ENCODE data around the gene PEX19.

The PEX19 gene

DNA sequence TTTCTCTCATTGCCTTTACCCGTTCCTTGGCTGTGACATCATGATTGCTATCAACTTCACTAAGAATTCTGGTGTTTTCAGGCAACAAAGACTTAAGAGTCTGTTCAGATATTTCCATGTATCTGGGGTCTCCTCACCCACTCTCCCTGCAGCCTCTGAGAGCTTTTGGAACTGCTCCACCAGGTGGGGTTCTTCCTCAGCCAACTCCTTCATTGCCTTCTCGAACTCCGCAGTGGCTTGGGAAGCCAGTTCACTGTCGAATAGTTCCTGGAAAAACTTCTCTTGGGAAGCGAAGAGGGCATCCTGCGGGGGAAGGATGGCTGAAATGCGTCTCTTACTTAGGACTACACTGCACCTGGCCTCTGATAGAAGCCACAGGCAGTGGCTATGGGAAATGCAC is 2.1 kb downstream of the PEX19 start (continued):
- TF ChIP-seq, protein P1, sequence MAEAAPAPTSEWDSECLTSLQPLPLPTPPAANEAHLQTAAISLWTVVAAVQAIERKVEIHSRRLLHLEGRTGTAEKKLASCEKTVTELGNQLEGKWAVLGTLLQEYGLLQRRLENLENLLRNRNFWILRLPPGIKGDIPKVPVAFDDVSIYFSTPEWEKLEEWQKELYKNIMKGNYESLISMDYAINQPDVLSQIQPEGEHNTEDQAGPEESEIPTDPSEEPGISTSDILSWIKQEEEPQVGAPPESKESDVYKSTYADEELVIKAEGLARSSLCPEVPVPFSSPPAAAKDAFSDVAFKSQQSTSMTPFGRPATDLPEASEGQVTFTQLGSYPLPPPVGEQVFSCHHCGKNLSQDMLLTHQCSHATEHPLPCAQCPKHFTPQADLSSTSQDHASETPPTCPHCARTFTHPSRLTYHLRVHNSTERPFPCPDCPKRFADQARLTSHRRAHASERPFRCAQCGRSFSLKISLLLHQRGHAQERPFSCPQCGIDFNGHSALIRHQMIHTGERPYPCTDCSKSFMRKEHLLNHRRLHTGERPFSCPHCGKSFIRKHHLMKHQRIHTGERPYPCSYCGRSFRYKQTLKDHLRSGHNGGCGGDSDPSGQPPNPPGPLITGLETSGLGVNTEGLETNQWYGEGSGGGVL (tag by site-specific recombination; IDR thresholded peaks at IDR 0.05) = no peak
- no peak for TF ChIP-seq ATF2 (tag by site-specific recombination; IDR thresholded peaks at IDR 0.05; ENCODE audit: low read depth)

- H3K27ac ChIP-seq (ENCODE audit: extremely low read depth, low read depth, low read length) = no peak overlapping the region
- H3K36me3 ChIP-seq (ENCODE audit: control insufficient read depth in 2 of 2, insufficient read depth in 1 of 2, low read length in 2 of 2) = peaks cover 20 to 69% of the 10 kb centered on the region in 2 experiments
- TF ChIP-seq, protein P2, sequence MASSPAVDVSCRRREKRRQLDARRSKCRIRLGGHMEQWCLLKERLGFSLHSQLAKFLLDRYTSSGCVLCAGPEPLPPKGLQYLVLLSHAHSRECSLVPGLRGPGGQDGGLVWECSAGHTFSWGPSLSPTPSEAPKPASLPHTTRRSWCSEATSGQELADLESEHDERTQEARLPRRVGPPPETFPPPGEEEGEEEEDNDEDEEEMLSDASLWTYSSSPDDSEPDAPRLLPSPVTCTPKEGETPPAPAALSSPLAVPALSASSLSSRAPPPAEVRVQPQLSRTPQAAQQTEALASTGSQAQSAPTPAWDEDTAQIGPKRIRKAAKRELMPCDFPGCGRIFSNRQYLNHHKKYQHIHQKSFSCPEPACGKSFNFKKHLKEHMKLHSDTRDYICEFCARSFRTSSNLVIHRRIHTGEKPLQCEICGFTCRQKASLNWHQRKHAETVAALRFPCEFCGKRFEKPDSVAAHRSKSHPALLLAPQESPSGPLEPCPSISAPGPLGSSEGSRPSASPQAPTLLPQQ (tag by site-specific recombination; IDR thresholded peaks at IDR 0.05) = no peak
- TF ChIP-seq, protein P3, sequence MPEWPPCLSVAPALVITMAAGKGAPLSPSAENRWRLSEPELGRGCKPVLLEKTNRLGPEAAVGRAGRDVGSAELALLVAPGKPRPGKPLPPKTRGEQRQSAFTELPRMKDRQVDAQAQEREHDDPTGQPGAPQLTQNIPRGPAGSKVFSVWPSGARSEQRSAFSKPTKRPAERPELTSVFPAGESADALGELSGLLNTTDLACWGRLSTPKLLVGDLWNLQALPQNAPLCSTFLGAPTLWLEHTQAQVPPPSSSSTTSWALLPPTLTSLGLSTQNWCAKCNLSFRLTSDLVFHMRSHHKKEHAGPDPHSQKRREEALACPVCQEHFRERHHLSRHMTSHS (tag by site-specific recombination; IDR thresholded peaks at IDR 0.05) = no peak
- TF ChIP-seq, protein P4, sequence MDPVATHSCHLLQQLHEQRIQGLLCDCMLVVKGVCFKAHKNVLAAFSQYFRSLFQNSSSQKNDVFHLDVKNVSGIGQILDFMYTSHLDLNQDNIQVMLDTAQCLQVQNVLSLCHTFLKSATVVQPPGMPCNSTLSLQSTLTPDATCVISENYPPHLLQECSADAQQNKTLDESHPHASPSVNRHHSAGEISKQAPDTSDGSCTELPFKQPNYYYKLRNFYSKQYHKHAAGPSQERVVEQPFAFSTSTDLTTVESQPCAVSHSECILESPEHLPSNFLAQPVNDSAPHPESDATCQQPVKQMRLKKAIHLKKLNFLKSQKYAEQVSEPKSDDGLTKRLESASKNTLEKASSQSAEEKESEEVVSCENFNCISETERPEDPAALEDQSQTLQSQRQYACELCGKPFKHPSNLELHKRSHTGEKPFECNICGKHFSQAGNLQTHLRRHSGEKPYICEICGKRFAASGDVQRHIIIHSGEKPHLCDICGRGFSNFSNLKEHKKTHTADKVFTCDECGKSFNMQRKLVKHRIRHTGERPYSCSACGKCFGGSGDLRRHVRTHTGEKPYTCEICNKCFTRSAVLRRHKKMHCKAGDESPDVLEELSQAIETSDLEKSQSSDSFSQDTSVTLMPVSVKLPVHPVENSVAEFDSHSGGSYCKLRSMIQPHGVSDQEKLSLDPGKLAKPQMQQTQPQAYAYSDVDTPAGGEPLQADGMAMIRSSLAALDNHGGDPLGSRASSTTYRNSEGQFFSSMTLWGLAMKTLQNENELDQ (tag by site-specific recombination; IDR thresholded peaks at IDR 0.05; ENCODE audit: low read depth) = no peak
- TF ChIP-seq MYNN (tag by site-specific recombination; IDR thresholded peaks at IDR 0.05; ENCODE audit: borderline replicate concordance) (no peak), KLF7 (tag by site-specific recombination; IDR thresholded peaks at IDR 0.05; ENCODE audit: borderline replicate concordance) (no peak), ZEB2 (tag by site-specific recombination; IDR thresholded peaks at IDR 0.05) (no peak), ZNF521 (tag by site-specific recombination; IDR thresholded peaks at IDR 0.05) (no peak), ZNF530 (tag by site-specific recombination; IDR thresholded peaks at IDR 0.05; ENCODE audit: low read depth) (no peak), ZNF26 (tag by site-specific recombination; IDR thresholded peaks at IDR 0.05) (no peak), ZNF16 (tag by site-specific recombination; IDR thresholded peaks at IDR 0.05; ENCODE audit: low read depth) (no peak)
- TF ChIP-seq, protein P5, sequence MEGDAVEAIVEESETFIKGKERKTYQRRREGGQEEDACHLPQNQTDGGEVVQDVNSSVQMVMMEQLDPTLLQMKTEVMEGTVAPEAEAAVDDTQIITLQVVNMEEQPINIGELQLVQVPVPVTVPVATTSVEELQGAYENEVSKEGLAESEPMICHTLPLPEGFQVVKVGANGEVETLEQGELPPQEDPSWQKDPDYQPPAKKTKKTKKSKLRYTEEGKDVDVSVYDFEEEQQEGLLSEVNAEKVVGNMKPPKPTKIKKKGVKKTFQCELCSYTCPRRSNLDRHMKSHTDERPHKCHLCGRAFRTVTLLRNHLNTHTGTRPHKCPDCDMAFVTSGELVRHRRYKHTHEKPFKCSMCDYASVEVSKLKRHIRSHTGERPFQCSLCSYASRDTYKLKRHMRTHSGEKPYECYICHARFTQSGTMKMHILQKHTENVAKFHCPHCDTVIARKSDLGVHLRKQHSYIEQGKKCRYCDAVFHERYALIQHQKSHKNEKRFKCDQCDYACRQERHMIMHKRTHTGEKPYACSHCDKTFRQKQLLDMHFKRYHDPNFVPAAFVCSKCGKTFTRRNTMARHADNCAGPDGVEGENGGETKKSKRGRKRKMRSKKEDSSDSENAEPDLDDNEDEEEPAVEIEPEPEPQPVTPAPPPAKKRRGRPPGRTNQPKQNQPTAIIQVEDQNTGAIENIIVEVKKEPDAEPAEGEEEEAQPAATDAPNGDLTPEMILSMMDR (tag by site-specific recombination; IDR thresholded peaks at IDR 0.05) = no peak
- TF ChIP-seq, protein P6, sequence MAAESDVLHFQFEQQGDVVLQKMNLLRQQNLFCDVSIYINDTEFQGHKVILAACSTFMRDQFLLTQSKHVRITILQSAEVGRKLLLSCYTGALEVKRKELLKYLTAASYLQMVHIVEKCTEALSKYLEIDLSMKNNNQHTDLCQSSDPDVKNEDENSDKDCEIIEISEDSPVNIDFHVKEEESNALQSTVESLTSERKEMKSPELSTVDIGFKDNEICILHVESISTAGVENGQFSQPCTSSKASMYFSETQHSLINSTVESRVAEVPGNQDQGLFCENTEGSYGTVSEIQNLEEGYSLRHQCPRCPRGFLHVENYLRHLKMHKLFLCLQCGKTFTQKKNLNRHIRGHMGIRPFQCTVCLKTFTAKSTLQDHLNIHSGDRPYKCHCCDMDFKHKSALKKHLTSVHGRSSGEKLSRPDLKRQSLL (tag by site-specific recombination; IDR thresholded peaks at IDR 0.05) = no peak
- TF ChIP-seq, protein P7, sequence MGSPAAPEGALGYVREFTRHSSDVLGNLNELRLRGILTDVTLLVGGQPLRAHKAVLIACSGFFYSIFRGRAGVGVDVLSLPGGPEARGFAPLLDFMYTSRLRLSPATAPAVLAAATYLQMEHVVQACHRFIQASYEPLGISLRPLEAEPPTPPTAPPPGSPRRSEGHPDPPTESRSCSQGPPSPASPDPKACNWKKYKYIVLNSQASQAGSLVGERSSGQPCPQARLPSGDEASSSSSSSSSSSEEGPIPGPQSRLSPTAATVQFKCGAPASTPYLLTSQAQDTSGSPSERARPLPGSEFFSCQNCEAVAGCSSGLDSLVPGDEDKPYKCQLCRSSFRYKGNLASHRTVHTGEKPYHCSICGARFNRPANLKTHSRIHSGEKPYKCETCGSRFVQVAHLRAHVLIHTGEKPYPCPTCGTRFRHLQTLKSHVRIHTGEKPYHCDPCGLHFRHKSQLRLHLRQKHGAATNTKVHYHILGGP (tag by site-specific recombination; IDR thresholded peaks at IDR 0.05) = no peak
- TF ChIP-seq, protein P8, sequence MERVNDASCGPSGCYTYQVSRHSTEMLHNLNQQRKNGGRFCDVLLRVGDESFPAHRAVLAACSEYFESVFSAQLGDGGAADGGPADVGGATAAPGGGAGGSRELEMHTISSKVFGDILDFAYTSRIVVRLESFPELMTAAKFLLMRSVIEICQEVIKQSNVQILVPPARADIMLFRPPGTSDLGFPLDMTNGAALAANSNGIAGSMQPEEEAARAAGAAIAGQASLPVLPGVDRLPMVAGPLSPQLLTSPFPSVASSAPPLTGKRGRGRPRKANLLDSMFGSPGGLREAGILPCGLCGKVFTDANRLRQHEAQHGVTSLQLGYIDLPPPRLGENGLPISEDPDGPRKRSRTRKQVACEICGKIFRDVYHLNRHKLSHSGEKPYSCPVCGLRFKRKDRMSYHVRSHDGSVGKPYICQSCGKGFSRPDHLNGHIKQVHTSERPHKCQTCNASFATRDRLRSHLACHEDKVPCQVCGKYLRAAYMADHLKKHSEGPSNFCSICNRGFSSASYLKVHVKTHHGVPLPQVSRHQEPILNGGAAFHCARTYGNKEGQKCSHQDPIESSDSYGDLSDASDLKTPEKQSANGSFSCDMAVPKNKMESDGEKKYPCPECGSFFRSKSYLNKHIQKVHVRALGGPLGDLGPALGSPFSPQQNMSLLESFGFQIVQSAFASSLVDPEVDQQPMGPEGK (tag by site-specific recombination; IDR thresholded peaks at IDR 0.05) = no peak
- TF ChIP-seq, protein P9, sequence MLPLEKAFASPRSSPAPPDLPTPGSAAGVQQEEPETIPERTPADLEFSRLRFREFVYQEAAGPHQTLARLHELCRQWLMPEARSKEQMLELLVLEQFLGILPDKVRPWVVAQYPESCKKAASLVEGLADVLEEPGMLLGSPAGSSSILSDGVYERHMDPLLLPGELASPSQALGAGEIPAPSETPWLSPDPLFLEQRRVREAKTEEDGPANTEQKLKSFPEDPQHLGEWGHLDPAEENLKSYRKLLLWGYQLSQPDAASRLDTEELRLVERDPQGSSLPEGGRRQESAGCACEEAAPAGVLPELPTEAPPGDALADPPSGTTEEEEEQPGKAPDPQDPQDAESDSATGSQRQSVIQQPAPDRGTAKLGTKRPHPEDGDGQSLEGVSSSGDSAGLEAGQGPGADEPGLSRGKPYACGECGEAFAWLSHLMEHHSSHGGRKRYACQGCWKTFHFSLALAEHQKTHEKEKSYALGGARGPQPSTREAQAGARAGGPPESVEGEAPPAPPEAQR (tag by site-specific recombination; IDR thresholded peaks at IDR 0.05) = no peak
- ChIA-PET CTCF (interaction anchor here (4.8 kb wide), 1 partner anchor 13 kb away, joined by 26 read pairs; no protein-coding TSS in a partner anchor), POLR2A (no interaction called here)
- H3K9me3 ChIP-seq (ENCODE audit: control insufficient read depth, insufficient read depth, low read depth, low read length) = no peaks in the 10 kb centered on the region
- H3K4me3 ChIP-seq (ENCODE audit: low read depth, low read length) = no peak overlapping the region
- H3K4me1 ChIP-seq (ENCODE audit: control insufficient read depth, insufficient read depth, low read length) = no peaks in the 10 kb centered on the region
These were observed 6.9 kb downstream of the PEX19 start for GRCh38 chr1:160277987-160278386.
